HTERT RPE-1 (cell line): ENCODE measurements around the gene PDZD4.

Source experiments
- in situ Hi-C: fragments of 300-500 bp; cut with MboI; formaldehyde crosslinking; loops from 4 replicates; pipeline ENCODE4 v1.14.3; 2020; ENCODE audit warnings: low sequenced_read_pairs

Gene PDZD4

GRCh38 chrX:153829799-153830639 lies at the start of gene PDZD4:
Gene PDZD4 (minus strand): TSS chrX:153830544. CDS start chrX:153830298, 246 bp downstream.
- in situ Hi-C loops = no loop called here

- in situ Hi-C loops = no loop called here
These were observed 49.5 kb upstream of the PDZD4 start for GRCh38 chrX:153879741-153880439.

- in situ Hi-C loops = no loop called here
These were observed 48.8 kb upstream of the PDZD4 start for GRCh38 chrX:153878969-153879653.

- in situ Hi-C loops = no loop called here
These were observed 48.0 kb upstream of the PDZD4 start for GRCh38 chrX:153878345-153878744.

- in situ Hi-C loops = no loop called here
These were observed 47.4 kb upstream of the PDZD4 start for GRCh38 chrX:153877571-153878261.

- in situ Hi-C loops = no loop called here
These were observed 45.8 kb upstream of the PDZD4 start for GRCh38 chrX:153876112-153876491.

- in situ Hi-C loops = no loop called here
These were observed 45.2 kb upstream of the PDZD4 start for GRCh38 chrX:153875391-153876111.

- in situ Hi-C loops = no loop called here
These were observed 44.2 kb upstream of the PDZD4 start for GRCh38 chrX:153874366-153875125.

- in situ Hi-C loops = no loop called here
These were observed 43.7 kb upstream of the PDZD4 start for GRCh38 chrX:153874085-153874365.

GRCh38 chrX:153873282-153874084 lies 43.1 kb upstream of the PDZD4 start:
- in situ Hi-C loops = no loop called here

- in situ Hi-C loops = no loop called here
These were observed 41.9 kb upstream of the PDZD4 start for GRCh38 chrX:153871946-153872878.

GRCh38 chrX:153871451-153871850 lies 41.1 kb upstream of the PDZD4 start:
- in situ Hi-C loops = no loop called here

GRCh38 chrX:153870791-153871360 lies 40.5 kb upstream of the PDZD4 start:
- in situ Hi-C loops = no loop called here

GRCh38 chrX:153870288-153870690 lies 39.9 kb upstream of the PDZD4 start:
- in situ Hi-C loops = no loop called here

GRCh38 chrX:153869473-153870287 lies 39.3 kb upstream of the PDZD4 start:
- in situ Hi-C loops = no loop called here

GRCh38 chrX:153868576-153869472 lies 38.5 kb upstream of the PDZD4 start:
- in situ Hi-C loops = no loop called here
